HEK293T (cell line): ENCODE measurements around the gene REELD1.

Experiments used
- ARNT ChIP-seq: fragments of 450-650 bp; IDR thresholded peaks from 2 replicates; pipeline ENCODE4 v1.6.1; 2017; ENCODE audit warnings: mild to moderate bottlenecking
- ELF4 ChIP-seq: fragments of 450-650 bp; IDR thresholded peaks from 2 replicates; pipeline ENCODE4 v1.6.1; 2017; ENCODE audit warnings: antibody characterized with exemption
- FOXK2 ChIP-seq: fragments of 450-650 bp; IDR thresholded peaks from 2 replicates; pipeline ENCODE4 v1.6.1; 2016; ENCODE audit warnings: mild to moderate bottlenecking
- SP1 ChIP-seq: fragments of 450-650 bp; IDR thresholded peaks from 2 replicates; pipeline ENCODE4 v1.6.1; 2017
- SUZ12 ChIP-seq: fragments of 450-650 bp; IDR thresholded peaks from 2 replicates; pipeline ENCODE4 v1.6.1; 2016; ENCODE audit warnings: mild to moderate bottlenecking
- TARDBP ChIP-seq: fragments of 450-650 bp; IDR thresholded peaks from 2 replicates; pipeline ENCODE4 v1.6.1; 2016

DNA sequence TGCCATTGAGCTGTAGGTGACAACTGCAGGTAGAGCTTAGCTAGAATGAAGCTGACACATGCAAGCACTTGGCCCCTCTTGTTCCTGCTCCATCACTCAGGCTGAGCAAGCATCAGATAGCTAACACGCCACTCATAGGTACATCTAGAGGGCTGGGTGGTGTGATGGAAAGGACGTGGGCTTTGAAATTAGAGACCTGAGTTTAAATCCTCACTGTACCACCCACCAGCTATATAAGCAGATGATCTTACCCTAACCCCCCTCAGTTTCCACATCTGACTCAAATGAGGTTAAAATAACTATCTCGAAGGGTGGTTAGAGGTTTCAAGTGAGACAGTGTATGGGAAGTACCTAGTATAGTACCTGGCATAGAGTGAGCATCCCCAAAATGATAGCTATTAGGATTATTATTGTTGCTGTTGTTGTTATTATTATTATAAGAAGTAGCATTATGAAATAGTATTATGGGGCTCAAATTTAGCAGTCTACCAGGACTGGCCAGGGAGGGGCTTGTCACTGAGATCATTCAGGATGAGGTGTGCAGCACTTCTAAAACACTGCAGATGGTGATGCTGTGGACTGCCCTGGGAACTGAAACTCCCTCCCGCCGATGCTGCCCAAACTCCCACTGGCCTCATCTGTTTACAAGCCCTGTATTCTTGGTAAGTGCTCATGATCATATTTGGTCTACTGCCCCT, 59.0 kb downstream of the REELD1 start:
- TF ChIP-seq SUZ12 (no peak), ARNT (no peak), FOXK2 (no peak), SP1 (no peak), TARDBP (no peak), ELF4 (no peak)
